Panc1 (cell line): ENCODE results near the gene CFHR3. TPM values are rescaled to one million over a fixed set of nuclear protein-coding genes. Genes with fewer than 3 reads are reported as not detected.

Experiments
- ATAC-seq: fragments of 200-7000 bp; cut with Tn5 transposase; 2 replicates; pipeline ENCODE4 v1.9.1; 2020; ENCODE audit warnings: mild to moderate bottlenecking, moderate library complexity
- BruUV-seq: library from RNA; stranded (reverse); fragments of 400-500 nt; replicated peaks from 2 replicates; lab custom pipeline; 2021; lab: Mats Ljungman, UMichigan
- CTCF ChIA-PET: fragments of 300-600 bp; sonication (Branson Sonifier 250); formaldehyde crosslinking; loops from one replicate; lab custom pipeline; 2022; ENCODE audit warnings: antibody characterized with exemption; lab: Charles Lee
- POLR2A ChIA-PET: fragments of 300-600 bp; sonication (Branson Sonifier 250); formaldehyde crosslinking; loops from one replicate; lab custom pipeline; 2022; ENCODE audit warnings: antibody characterized with exemption; lab: Charles Lee
- DNase-seq: peaks from one replicate; pipeline ENCODE4 v3.0.0-alpha.2; 2010; ENCODE audit warnings: low read depth, low spot score
- H3K27ac ChIP-seq: 2 replicates; pipeline ENCODE4 v1.5.1; 2011; ENCODE audit warnings: mild to moderate bottlenecking, low read length, inconsistent platforms
- H3K27me3 ChIP-seq: fragments of 200-500 bp; sonication (Bioruptor generic); 2 replicates; pipeline ENCODE4 v1.6.0; 2014; ENCODE audit warnings: low read length, inconsistent platforms; ENCODE audit not compliant: control insufficient read depth, insufficient read depth
- H3K36me3 ChIP-seq: fragments of 200-500 bp; sonication (Bioruptor generic); 2 replicates; pipeline ENCODE4 v1.5.1; 2014; ENCODE audit warnings: inconsistent platforms, mild to moderate bottlenecking, low read length, moderate library complexity; ENCODE audit not compliant: control insufficient read depth, insufficient read depth
- H3K4me1 ChIP-seq: 2 replicates; pipeline ENCODE4 v1.5.1; 2011; ENCODE audit warnings: inconsistent platforms, mild to moderate bottlenecking, low read length, moderate library complexity; ENCODE audit not compliant: control insufficient read depth, insufficient read depth
- H3K4me3 ChIP-seq, 2 experiments: 2 replicates each; pipeline ENCODE4 v1.5.1; 2011 to 2012; ENCODE audit warnings: low read depth in 2 of 2, low read length in 2 of 2, mild to moderate bottlenecking in 2 of 2, inconsistent platforms in 1 of 2, moderate library complexity in 1 of 2
- H3K9me3 ChIP-seq: fragments of 200-500 bp; sonication (Bioruptor generic); 2 replicates; pipeline ENCODE4 v1.5.1; 2014; ENCODE audit warnings: low read depth, mild to moderate bottlenecking, inconsistent platforms, low read length, moderate library complexity; ENCODE audit not compliant: control insufficient read depth, insufficient read depth
- POLR2AphosphoS5 ChIP-seq: IDR thresholded peaks from 2 replicates; pipeline ENCODE4 v1.6.1; 2012; ENCODE audit warnings: mild to moderate bottlenecking, low read depth, low read length, moderate library complexity
- REST ChIP-seq, 2 experiments: IDR thresholded peaks; 2 replicates each; pipeline ENCODE4 v1.6.1; 2011 to 2012; ENCODE audit warnings: low read depth in 2 of 2, control low read depth in 1 of 2, low read length in 1 of 2, mild to moderate bottlenecking in 1 of 2, moderate library complexity in 1 of 2; ENCODE audit not compliant: insufficient read depth in 1 of 2
- SIN3A ChIP-seq: IDR thresholded peaks from 2 replicates; pipeline ENCODE4 v1.6.1; 2012; ENCODE audit warnings: low read depth, mild to moderate bottlenecking, low read length, moderate library complexity, borderline replicate concordance; ENCODE audit not compliant: insufficient read depth
- TCF7L2 ChIP-seq: IDR thresholded peaks from 2 replicates; pipeline ENCODE4 v1.6.1; 2011; ENCODE audit warnings: mild to moderate bottlenecking, low read depth, low read length, inconsistent platforms
- in situ Hi-C: cut with HindIII; loops from 2 replicates; pipeline ENCODE4 v1.10.0; 2016; ENCODE audit warnings: low sequenced_read_pairs, low pct_unique_long_range_greater_than_20kb
- intact Hi-C: fragments of 100-400 bp; cut with micrococcal nuclease; formaldehyde crosslinking; loops from one replicate; pipeline ENCODE4 v1.10.0; 2022; ENCODE audit not compliant: unreplicated experiment
- total RNA-seq: library from RNA; stranded (reverse); gene quantifications from one replicate; pipeline ENCODE4 v1.2.1, GENCODE V29; 2021; ENCODE audit not compliant: unreplicated experiment
- TF ChIP-seq, protein P1 (sequence below): fragments of 450-650 bp; IDR thresholded peaks from 2 replicates; pipeline ENCODE4 v1.5.1; 2017; ENCODE audit warnings: mild to moderate bottlenecking

Gene CFHR3
- total RNA-seq, 1 experiment from 2014 or later: not detected

- POLR2A ChIA-PET: no interaction called here
- Histone ChIP-seq H3K9me3 (no peaks in the 10 kb centered on the region), H3K36me3 (no peaks in the 10 kb centered on the region), H3K4me1 (no peaks in the 10 kb centered on the region), H3K27ac (no peak overlapping the region), H3K4me3 (no peak overlapping the region), H3K27me3 (no peaks in the 10 kb centered on the region)
- CTCF ChIA-PET: no interaction called here
- in situ Hi-C loops (no loop called here), intact Hi-C loops (no loop called here)
- TF ChIP-seq POLR2AphosphoS5 (no peak), SIN3A (no peak), TCF7L2 (no peak), REST (IDR thresholded peaks at IDR 0.05; ENCODE audit: insufficient read depth in 1 of 2, low read depth in 2 of 2, low read length in 1 of 2) (no peak)
- TF ChIP-seq, protein P1, sequence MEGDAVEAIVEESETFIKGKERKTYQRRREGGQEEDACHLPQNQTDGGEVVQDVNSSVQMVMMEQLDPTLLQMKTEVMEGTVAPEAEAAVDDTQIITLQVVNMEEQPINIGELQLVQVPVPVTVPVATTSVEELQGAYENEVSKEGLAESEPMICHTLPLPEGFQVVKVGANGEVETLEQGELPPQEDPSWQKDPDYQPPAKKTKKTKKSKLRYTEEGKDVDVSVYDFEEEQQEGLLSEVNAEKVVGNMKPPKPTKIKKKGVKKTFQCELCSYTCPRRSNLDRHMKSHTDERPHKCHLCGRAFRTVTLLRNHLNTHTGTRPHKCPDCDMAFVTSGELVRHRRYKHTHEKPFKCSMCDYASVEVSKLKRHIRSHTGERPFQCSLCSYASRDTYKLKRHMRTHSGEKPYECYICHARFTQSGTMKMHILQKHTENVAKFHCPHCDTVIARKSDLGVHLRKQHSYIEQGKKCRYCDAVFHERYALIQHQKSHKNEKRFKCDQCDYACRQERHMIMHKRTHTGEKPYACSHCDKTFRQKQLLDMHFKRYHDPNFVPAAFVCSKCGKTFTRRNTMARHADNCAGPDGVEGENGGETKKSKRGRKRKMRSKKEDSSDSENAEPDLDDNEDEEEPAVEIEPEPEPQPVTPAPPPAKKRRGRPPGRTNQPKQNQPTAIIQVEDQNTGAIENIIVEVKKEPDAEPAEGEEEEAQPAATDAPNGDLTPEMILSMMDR: no peak
- no TSS peak for BruUV-seq
- no peak for DNase-seq
- no peak for ATAC-seq
Measured at GRCh38 chr1:196774175-196774574, 465 bp upstream of the CFHR3 start.

- POLR2A ChIA-PET: no interaction called here
- no peak for DNase-seq
- in situ Hi-C loops: no loop called here
- intact Hi-C loops: no loop called here
- H3K27ac ChIP-seq: no peak overlapping the region
- H3K4me3 ChIP-seq: no peak overlapping the region
- no peaks in the 10 kb centered on the region for H3K36me3 ChIP-seq
- no peaks in the 10 kb centered on the region for H3K4me1 ChIP-seq
- BruUV-seq: no TSS peak
- no peak for ATAC-seq
- H3K9me3 ChIP-seq: no peaks in the 10 kb centered on the region
- no peaks in the 10 kb centered on the region for H3K27me3 ChIP-seq
- TF ChIP-seq, protein P1: no peak
- TF ChIP-seq TCF7L2 (no peak), POLR2AphosphoS5 (no peak), SIN3A (no peak), REST (IDR thresholded peaks at IDR 0.05; ENCODE audit: insufficient read depth in 1 of 2, low read depth in 2 of 2, low read length in 1 of 2) (no peak)
- CTCF ChIA-PET: no interaction called here
Measured at GRCh38 chr1:196777603-196778002, 3.0 kb downstream of the CFHR3 start.
